ENCODE results near the gene USE1. TPM values are rescaled to one million over a fixed set of nuclear protein-coding genes. Genes with fewer than 3 reads are reported as not detected.

Gene USE1
- total RNA-seq, 1 experiment from 2014 or later = 26.2 TPM

DNA sequence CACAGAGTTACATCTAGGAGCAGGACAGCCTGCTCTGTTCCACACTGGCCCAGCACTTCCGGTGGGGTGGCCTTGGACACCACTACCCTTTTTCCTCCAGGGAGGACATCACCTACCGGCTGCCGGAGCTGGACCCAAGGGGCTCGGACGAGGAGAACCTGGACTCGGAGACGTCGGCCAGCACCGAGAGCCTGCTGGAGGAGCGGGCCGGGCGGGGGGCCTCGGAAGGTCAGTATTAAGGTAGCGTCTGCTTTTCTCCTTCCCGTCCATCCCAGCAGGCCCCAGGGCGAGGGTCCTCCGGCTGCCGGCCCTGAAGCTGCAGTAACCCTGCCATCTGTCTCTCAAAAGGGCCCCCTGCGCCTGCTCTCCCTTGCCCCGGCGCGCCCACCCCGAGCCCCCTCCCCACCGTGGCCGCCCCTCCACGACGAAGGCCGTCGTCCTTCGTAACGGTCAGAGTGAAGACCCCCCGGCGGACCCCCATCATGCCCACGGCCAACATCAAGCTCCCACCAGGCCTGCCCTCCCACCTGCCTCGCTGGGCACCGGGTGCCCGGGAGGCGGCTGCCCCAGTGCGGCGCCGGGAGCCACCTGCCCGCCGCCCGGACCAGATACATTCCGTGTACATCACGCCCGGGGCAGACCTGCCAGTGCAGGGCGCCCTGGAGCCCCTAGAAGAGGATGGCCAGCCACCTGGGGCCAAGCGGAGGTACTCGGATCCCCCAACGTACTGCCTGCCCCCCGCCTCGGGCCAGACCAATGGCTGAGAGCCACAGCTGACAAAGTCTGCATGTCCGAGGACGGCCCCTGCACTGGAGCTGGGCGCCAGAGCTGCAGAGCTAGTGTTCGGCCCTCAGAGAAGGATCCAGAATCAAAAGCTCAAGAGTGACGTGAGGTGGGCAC lies 3.4 kb upstream of the USE1 start:
- no peak overlapping the region for H3K27ac ChIP-seq (ENCODE audit: low read length)
- no peak overlapping the region for H3K4me3 ChIP-seq (ENCODE audit: low read depth in 2 of 2, low read length in 2 of 2)
- ATAC-seq (no peak), DNase-seq (ENCODE audit: low read depth, low spot score) (no peak)
- H3K9me3 ChIP-seq (ENCODE audit: control insufficient read depth, insufficient read depth, low read depth, low read length) = no peaks in the 10 kb centered on the region
- no peaks in the 10 kb centered on the region for H3K27me3 ChIP-seq (ENCODE audit: control insufficient read depth, insufficient read depth, low read length)
- no TSS peak for BruUV-seq (replicated peaks)
- H3K36me3 ChIP-seq (ENCODE audit: control insufficient read depth, insufficient read depth, low read length) = no peaks in the 10 kb centered on the region; the same call in 1 of the 2 replicates
- in situ Hi-C loops (cut with HindIII; ENCODE audit: low pct_unique_long_range_greater_than_20kb, low sequenced_read_pairs) (no loop called here), intact Hi-C loops (cut with micrococcal nuclease; ENCODE audit: unreplicated experiment) (no loop called here)
- 0 out of 2 replicates have a peak, but pooled peaks cover 5% of the 10 kb centered on the region for H3K4me1 ChIP-seq (ENCODE audit: control insufficient read depth, insufficient read depth, low read length)
- ChIA-PET POLR2A (no interaction called here), CTCF (no interaction called here)
- TF ChIP-seq, protein P1, sequence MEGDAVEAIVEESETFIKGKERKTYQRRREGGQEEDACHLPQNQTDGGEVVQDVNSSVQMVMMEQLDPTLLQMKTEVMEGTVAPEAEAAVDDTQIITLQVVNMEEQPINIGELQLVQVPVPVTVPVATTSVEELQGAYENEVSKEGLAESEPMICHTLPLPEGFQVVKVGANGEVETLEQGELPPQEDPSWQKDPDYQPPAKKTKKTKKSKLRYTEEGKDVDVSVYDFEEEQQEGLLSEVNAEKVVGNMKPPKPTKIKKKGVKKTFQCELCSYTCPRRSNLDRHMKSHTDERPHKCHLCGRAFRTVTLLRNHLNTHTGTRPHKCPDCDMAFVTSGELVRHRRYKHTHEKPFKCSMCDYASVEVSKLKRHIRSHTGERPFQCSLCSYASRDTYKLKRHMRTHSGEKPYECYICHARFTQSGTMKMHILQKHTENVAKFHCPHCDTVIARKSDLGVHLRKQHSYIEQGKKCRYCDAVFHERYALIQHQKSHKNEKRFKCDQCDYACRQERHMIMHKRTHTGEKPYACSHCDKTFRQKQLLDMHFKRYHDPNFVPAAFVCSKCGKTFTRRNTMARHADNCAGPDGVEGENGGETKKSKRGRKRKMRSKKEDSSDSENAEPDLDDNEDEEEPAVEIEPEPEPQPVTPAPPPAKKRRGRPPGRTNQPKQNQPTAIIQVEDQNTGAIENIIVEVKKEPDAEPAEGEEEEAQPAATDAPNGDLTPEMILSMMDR (IDR thresholded peaks at IDR 0.05) = no peak
- TF ChIP-seq SIN3A (IDR thresholded peaks at IDR 0.05; ENCODE audit: borderline replicate concordance, insufficient read depth, low read depth, low read length) = no peak
- no peak for TF ChIP-seq TCF7L2 (IDR thresholded peaks at IDR 0.05; ENCODE audit: low read depth, low read length)
- no peak for TF ChIP-seq POLR2AphosphoS5 (IDR thresholded peaks at IDR 0.05; ENCODE audit: low read depth, low read length)
- TF ChIP-seq REST (IDR thresholded peaks at IDR 0.05; ENCODE audit: insufficient read depth in 1 of 2, low read depth in 2 of 2, low read length in 1 of 2) = no peak

DNA sequence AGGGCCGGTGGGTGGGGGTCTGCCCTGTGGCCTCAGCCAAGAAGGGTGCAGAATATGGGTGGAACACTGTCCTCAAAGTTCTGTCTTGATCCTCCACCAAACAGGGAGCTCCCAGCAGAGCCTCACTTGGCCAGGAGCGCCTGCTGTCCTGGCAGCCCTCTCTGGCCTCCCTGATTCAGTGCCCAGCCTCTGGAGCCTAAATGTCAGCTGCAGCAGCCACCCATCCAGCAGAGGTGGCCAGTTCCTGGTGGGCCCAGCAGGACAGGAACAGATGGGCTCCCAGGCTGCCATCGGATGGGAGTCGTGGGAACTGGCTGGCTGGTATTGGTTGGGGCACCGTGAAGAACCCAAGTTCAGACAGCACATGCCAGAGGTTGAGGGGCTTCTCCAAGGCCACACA lies 1.8 kb upstream of the USE1 start:
- no TSS peak for BruUV-seq (replicated peaks)
- TF ChIP-seq REST (IDR thresholded peaks at IDR 0.05; ENCODE audit: insufficient read depth in 1 of 2, low read depth in 2 of 2, low read length in 1 of 2) = no peak
- TF ChIP-seq SIN3A (IDR thresholded peaks at IDR 0.05; ENCODE audit: borderline replicate concordance, insufficient read depth, low read depth, low read length) = no peak
- TF ChIP-seq POLR2AphosphoS5 (IDR thresholded peaks at IDR 0.05; ENCODE audit: low read depth, low read length) = no peak
- TF ChIP-seq, protein P1 (IDR thresholded peaks at IDR 0.05) = no peak
- TF ChIP-seq TCF7L2 (IDR thresholded peaks at IDR 0.05; ENCODE audit: low read depth, low read length) = no peak
- Histone ChIP-seq H3K27ac (ENCODE audit: low read length) (no peak overlapping the region), H3K36me3 (ENCODE audit: control insufficient read depth, insufficient read depth, low read length) (no peaks in the 10 kb centered on the region; the same call in 1 of the 2 replicates), H3K27me3 (ENCODE audit: control insufficient read depth, insufficient read depth, low read length) (no peaks in the 10 kb centered on the region), H3K4me1 (ENCODE audit: control insufficient read depth, insufficient read depth, low read length) (0 out of 2 replicates have a peak, but pooled peaks cover 5% of the 10 kb centered on the region), H3K4me3 (ENCODE audit: low read depth in 2 of 2, low read length in 2 of 2) (no peak overlapping the region), H3K9me3 (ENCODE audit: control insufficient read depth, insufficient read depth, low read depth, low read length) (no peaks in the 10 kb centered on the region)
- ATAC-seq (no peak), DNase-seq (ENCODE audit: low read depth, low spot score) (no peak)
- intact Hi-C loops (cut with micrococcal nuclease; ENCODE audit: unreplicated experiment) = no loop called here
- CTCF ChIA-PET = no interaction called here
- in situ Hi-C loops (cut with HindIII; ENCODE audit: low pct_unique_long_range_greater_than_20kb, low sequenced_read_pairs) = no loop called here
- POLR2A ChIA-PET = no interaction called here

All from Panc1 (cell line).